NCI-H1105 treated with DMSO at 0.1 percent for 48 hours (cell line): ENCODE data around the gene HOXA3.

Experiments used
- DNase-seq: peaks from one replicate; lab custom pipeline; 2025; lab: John Stamatoyannopoulos, UW

Gene HOXA3

DNA sequence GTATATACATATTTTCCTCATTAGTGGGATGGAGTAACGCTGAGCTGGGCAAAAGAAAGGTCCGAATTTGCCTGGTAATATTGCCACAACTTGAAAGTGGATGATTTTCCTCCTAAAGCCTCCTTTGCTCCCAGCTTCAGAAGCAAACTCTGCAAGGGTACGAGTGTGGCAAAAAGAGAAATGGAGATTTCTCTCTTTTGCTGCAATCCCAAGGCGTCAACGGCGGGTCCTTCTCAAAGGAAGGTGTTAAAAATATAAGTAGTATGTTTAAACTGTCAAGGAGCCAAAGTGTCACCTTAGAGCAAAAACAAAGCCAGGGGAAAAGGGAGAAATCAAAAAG, 37.5 kb downstream of the HOXA3 start:
- no peak for DNase-seq

DNA sequence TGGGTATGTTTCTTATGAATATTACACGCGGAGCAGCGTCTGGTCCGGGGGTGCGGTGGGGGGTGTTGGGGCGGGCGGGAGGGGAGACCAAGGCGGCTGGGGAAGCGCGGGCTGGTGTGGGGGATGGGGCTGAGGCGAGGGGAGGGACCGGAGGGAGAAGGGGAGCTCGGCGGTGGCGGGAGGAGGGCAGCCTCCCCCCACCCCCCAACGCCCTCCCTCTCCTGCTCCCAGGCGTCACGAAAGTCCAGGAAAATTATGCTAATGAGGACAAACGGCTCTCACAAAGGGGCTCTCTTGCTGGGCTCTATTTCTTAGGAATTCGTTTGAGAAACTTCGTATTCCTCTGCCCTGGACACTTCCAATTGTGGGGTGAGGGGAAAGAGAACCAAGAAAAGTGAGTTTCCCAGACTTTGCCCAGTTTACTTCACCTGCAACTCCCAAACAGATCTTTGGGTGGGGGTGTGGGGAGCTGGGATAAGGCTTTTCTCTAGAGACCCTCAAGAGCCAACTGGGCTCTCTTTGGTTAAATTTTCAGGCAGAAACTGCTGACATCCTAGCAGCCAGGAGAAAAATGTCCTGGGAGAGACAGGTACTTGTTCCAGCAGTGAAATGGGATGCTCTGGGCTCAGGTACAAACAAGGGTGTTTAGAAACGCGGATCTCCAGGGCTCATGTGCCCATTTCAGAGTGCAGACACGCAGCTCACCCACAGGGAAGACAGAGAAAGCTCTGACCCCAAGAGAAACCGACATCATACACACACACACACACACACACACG, 38.2 kb downstream of the HOXA3 start:
- DNase-seq = peak; percentile 20

GRCh38 chr7:27112955-27113949, 39.1 kb downstream of the HOXA3 start:
- peak; percentile 5 for DNase-seq

- DNase-seq = no peak
Measured at GRCh38 chr7:27112361-27112760, 40.0 kb downstream of the HOXA3 start.

GRCh38 chr7:27111751-27112277, 40.6 kb downstream of the HOXA3 start:
- no peak for DNase-seq

DNA sequence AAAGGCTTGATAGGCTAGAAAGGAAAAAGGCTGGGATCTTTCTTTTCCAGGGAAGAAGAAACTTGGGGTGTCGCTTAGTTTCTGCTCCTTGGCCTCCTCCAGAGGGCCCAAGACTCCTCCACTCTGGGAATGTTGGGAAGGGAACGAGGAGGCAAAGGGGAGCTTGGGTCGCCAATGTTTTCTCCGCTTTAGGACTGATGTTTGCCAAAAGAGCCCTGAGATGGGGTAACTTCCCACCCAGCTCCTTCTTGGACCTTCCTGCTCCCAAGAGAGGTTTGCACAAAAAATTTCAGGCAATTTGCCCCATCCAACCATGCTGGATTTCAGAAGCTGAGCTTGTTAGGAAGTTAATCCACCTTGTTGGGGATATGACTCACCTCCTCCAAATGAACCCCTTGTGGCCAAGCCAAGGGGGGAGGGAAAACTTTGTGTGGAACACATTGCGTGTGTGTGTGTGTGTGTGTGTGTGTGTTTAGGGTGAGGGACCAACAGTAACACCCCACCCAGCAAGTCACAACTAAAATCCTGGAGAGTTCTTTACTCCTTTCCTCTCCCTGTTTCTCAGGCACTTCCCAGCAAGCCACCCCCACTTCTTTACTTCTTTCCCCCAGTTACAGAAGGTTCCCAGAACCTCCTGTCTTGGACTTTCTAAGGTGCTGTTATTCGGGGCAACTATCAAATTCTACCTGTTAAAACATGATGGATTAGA, 41.2 kb downstream of the HOXA3 start:
- DNase-seq = no peak

GRCh38 chr7:27110186-27111031, 42.0 kb downstream of the HOXA3 start:
- DNase-seq = no peak

GRCh38 chr7:27109466-27110185, 42.8 kb downstream of the HOXA3 start:
- no peak for DNase-seq

DNA sequence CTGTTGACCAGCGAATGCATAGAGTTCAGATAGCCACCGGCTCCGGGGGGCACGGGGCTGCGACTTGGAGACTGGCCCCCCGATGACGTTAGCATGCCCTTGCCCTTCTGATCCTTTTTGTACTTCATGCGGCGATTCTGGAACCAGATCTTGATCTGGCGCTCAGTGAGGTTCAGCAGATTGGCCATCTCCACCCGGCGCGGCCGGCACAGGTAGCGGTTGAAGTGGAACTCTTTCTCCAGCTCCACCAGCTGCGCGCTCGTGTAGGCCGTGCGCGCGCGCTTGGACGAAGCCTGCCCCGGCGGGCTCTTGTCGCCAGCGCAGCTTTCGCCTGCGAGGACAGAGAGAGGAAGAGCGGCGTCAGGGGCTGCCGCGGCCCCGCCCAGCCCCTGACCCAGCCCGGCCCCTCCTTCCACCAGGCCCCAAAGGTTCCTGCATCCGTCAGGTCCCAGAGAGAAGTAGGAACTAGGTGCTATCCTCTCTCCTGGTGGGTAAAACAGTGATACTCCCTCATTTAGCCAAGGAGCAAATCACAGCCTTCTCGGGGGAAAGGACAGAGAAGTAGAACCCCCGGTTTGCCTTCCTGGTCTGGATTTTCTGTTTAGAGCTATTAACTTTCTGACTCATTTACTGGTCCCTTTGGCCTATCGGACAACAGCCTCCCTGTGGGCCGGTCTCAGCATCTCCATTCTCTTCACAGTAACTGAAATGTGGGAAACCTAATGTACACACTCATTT, 43.8 kb downstream of the HOXA3 start:
- DNase-seq = no peak

DNA sequence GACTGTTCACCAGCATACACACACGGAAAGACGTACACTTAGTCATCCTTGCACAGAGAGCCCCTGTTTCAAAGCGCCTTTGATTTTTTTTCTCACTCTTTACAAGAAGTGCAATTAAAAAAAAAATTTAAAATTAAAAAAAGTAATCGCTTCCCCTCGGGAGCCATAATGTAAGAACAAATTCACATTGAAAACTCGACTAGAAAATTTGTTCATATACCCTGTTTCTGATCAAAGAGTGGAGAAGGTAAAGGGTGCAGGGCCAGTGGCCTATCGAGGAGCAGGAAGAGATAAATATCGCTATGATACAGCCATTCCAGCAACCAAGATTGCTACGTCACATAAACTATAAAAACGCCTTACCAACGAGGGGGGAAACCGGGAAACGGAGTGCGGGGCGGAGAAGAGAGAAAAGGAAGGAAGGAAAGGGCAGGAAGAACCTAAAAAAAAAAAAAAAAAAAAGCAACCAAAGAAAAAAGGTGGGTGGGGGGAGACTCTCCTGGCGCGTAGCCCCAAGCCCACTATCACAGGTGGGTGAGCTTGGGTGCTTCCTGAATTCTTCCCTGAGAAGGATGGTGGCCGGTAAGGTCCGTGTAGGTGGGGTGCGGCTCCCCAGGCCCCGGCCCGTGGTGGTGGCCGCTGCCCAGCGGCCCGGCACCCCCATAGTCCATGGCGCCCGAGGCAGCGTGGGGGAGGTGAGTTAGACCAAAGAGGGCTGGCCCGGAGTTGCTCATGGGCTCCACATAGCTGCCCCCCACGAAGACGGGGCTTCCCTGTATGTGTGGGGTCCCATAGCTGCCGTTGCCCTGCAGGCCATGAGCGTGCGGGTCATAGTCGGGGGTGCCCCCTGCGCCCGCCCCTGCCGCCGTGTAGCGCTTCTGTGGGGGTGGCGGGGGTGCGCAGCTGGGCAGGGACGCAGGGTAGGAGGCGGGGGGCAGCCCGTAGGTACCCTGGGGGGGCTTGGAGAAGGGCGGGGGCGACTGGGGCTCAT, 44.7 kb downstream of the HOXA3 start:
- no peak for DNase-seq

DNA sequence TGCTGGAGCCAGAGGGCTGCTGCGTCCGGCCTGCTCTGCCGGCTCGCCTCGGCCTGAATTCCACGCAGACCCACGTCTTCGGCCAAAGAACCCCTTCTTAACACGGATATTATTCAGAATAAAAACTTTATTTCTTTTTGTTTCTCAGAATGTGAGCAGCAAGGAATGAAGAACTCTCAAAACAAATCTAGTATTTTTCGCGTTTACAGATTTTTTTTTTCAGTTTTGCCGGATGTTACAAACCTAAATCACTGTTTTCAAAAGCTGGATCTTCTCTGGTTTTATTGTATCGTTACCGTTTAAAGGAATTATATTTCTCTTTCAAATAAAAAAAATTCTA, 45.5 kb downstream of the HOXA3 start:
- no peak for DNase-seq

GRCh38 chr7:27106181-27106900, 46.0 kb downstream of the HOXA3 start:
- DNase-seq = no peak

DNA sequence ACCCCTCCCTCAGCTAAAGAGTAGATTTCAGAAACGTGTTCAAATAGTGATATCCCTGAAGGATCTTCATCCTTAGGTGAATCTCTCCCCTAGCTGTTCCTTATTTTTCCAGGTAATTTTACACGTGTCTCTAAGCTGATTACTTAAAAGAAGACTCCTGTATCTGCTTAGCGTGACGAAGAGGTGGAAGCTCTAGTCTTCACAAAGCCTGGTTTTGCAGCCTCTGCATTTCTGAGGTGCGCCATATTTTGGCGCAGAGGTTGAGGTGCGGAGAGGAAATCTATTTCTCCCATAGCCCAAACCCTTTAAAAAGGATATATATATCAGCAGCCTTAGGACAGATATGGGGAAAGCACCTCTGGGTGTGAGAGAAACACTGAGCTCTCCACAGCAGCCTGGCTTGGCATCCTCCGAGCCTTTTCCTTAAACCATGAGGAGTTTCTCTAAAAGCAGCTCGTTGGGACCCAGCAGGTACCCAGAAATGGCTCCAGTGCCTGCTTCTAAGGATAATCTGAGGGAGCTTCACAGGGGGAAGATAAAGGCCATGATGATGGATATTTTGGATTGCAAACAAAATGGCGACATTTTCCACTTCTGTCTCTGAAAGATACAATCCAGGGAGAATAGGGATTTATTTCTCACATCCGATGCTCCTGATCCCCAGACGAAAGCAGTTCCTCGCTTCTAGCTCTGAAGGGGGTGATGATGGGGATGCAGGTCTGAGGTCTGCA, 46.9 kb downstream of the HOXA3 start:
- DNase-seq = no peak

DNA sequence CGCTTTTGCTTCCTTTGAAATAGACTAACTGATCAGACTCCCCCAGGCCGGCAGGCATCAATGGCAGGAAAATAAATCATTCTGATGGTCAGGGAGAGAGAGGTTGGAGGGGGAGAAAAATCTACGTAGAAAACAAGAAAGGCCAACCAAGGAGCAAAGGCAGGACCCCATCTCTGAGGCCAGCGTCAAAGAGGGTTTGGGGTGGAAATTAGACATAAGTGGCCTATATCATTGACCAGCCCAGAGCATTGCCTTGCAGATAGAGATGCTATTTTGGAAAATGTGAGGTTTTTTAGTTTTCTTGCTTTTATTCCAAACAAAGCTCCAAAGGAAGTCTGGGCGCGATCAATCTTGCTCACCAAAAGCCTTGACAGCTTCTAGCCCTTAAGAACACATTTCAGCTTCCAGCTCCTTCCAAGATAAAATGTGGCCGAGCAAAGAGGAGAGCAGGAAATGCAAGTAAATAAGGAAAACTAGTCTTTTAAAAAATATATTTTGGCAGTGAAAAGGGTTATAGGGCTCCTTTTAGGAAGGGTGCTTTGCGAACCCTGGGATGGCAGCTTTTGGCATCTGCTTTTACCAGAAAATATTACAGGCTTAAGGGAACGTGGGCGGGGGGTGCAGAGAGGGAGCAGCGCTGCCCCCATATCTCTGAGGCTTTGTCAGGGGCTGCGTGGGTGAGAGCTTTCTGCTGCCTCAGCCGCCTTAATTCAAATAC, 47.9 kb downstream of the HOXA3 start:
- no peak for DNase-seq

- DNase-seq = no peak
Measured at GRCh38 chr7:27103489-27104226, 48.7 kb downstream of the HOXA3 start.
